NCI-H2107 (cell line): ENCODE data around the gene EPHB3.

Experiments used
- DNase-seq: peaks from one replicate; lab custom pipeline; 2025; lab: John Stamatoyannopoulos, UW

EPHB3 gene

GRCh38 chr3:184561061-184561912, at the start of gene EPHB3:
TSS of gene EPHB3 (plus strand) at chr3:184561785. CDS start at chr3:184562236, 451 bp downstream.
- peak; percentile 100 for DNase-seq

GRCh38 chr3:184512621-184513020, 49.0 kb upstream of the EPHB3 start:
- no peak for DNase-seq

GRCh38 chr3:184513276-184514170, 48.1 kb upstream of the EPHB3 start:
- peak; percentile 94 for DNase-seq

- no peak for DNase-seq
Measured at GRCh38 chr3:184514171-184514490, 47.5 kb upstream of the EPHB3 start.

GRCh38 chr3:184523825-184524615, 37.6 kb upstream of the EPHB3 start:
- DNase-seq, result no peak

GRCh38 chr3:184524981-184525336, 36.6 kb upstream of the EPHB3 start:
- DNase-seq, result no peak

- DNase-seq, result no peak
Measured at GRCh38 chr3:184525337-184526087, 36.1 kb upstream of the EPHB3 start.

- no peak for DNase-seq
Measured at GRCh38 chr3:184526088-184526433, 35.5 kb upstream of the EPHB3 start.

GRCh38 chr3:184531626-184532280, 29.8 kb upstream of the EPHB3 start:
- no peak for DNase-seq

- no peak for DNase-seq
Measured at GRCh38 chr3:184532940-184533732, 28.4 kb upstream of the EPHB3 start.

GRCh38 chr3:184537885-184538665, 23.5 kb upstream of the EPHB3 start:
- DNase-seq, result no peak

GRCh38 chr3:184538666-184539431, 22.7 kb upstream of the EPHB3 start:
- no peak for DNase-seq

- DNase-seq, result no peak
Measured at GRCh38 chr3:184539801-184540435, 21.7 kb upstream of the EPHB3 start.

- peak; percentile 95 for DNase-seq
Measured at GRCh38 chr3:184540777-184541681, 20.6 kb upstream of the EPHB3 start.

GRCh38 chr3:184541886-184542562, 19.6 kb upstream of the EPHB3 start:
- DNase-seq, result no peak

GRCh38 chr3:184542577-184542976, 19.0 kb upstream of the EPHB3 start:
- DNase-seq, result no peak

- DNase-seq, result no peak
Measured at GRCh38 chr3:184543256-184543655, 18.3 kb upstream of the EPHB3 start.
